ENCODE results near the gene CDH3. TPM values are rescaled to one million over a fixed set of nuclear protein-coding genes. Genes with fewer than 3 reads are reported as not detected.

CDH3 gene
- total and polyA plus RNA-seq, 4 donors, result 6.4 to 89.4 (median 15.8) TPM

DNA sequence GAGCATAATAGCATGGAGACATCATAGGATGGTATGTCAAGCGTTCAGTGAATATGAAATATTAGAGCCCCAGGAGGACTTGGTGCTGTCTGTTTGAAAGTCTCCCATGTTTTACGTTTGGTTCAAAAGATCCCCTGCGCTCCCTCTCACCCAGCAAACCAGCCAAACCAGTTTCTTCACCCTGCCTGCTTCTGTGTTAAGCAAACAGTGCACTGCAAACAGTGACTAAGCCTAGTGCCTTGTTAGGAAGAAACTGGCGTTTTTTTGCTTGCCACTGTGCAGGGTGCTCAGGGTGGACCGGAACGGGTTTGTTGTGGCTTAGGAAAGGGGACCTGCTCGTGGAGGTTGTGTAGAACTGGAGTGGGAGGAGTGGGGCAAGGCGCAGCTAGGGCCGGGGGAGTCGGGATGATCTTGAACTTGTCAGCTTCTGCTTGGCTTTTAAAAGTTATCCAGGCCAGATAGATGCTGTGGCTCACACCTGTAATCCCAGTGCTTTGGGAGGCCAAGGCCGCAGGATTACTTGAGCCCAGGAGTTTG lies 99.7 kb downstream of the CDH3 start:
- DNase-seq, result peak; percentile 75 to 90 (median 80)
- no peaks in the 10 kb centered on the region for H3K9me3 ChIP-seq (ENCODE audit: control insufficient read depth in 4 of 4, insufficient read depth in 3 of 4, low read length in 3 of 4)
- H3K27ac ChIP-seq (ENCODE audit: low read depth in 1 of 2, low read length in 1 of 2), result peak overlapping the region in 1 of 2 donors; percentile 81
- no peak overlapping the region for H3K4me3 ChIP-seq
- peaks cover 0 to 2% (median 0%) of the 10 kb centered on the region in 3 donors for H3K27me3 ChIP-seq (ENCODE audit: control insufficient read depth in 3 of 3, insufficient read depth in 3 of 3, low read length in 2 of 3)
- H3K36me3 ChIP-seq (ENCODE audit: control insufficient read depth in 4 of 4, insufficient read depth in 4 of 4, low read length in 4 of 4), result no peaks in the 10 kb centered on the region
- peaks cover 0 to 22% (median 4%) of the 10 kb centered on the region in 5 donors for H3K4me1 ChIP-seq (ENCODE audit: control insufficient read depth in 5 of 5, insufficient read depth in 5 of 5, low read length in 5 of 5)
- WGBS, 2 donors, result 60 to 85% methylated on average over 11 of the region's 11 CpGs
- TF ChIP-seq, protein P1, sequence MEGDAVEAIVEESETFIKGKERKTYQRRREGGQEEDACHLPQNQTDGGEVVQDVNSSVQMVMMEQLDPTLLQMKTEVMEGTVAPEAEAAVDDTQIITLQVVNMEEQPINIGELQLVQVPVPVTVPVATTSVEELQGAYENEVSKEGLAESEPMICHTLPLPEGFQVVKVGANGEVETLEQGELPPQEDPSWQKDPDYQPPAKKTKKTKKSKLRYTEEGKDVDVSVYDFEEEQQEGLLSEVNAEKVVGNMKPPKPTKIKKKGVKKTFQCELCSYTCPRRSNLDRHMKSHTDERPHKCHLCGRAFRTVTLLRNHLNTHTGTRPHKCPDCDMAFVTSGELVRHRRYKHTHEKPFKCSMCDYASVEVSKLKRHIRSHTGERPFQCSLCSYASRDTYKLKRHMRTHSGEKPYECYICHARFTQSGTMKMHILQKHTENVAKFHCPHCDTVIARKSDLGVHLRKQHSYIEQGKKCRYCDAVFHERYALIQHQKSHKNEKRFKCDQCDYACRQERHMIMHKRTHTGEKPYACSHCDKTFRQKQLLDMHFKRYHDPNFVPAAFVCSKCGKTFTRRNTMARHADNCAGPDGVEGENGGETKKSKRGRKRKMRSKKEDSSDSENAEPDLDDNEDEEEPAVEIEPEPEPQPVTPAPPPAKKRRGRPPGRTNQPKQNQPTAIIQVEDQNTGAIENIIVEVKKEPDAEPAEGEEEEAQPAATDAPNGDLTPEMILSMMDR (IDR thresholded peaks at IDR 0.05; ENCODE audit: control extremely low read depth, extremely low read depth), result no peak
- H3K9ac ChIP-seq (ENCODE audit: insufficient read depth in 1 of 2, low read length in 2 of 2), result peak overlapping the region in 1 of 2 donors; percentile 68
- ATAC-seq (ENCODE audit: insufficient read depth, low FRiP score), result peak; percentile 77

- H3K4me1 ChIP-seq (ENCODE audit: control insufficient read depth in 5 of 5, insufficient read depth in 5 of 5, low read length in 5 of 5), result peaks cover 0 to 15% (median 0%) of the 10 kb centered on the region in 5 donors
- no peak for DNase-seq
- no peak for ATAC-seq (ENCODE audit: insufficient read depth, low FRiP score)
- no peak overlapping the region for H3K4me3 ChIP-seq
- H3K27me3 ChIP-seq (ENCODE audit: control insufficient read depth in 3 of 3, insufficient read depth in 3 of 3, low read length in 2 of 3), result no peaks in the 10 kb centered on the region
- TF ChIP-seq, protein P1 (IDR thresholded peaks at IDR 0.05; ENCODE audit: control extremely low read depth, extremely low read depth), result no peak
- no peaks in the 10 kb centered on the region for H3K36me3 ChIP-seq (ENCODE audit: control insufficient read depth in 4 of 4, insufficient read depth in 4 of 4, low read length in 4 of 4)
- no peak overlapping the region for H3K9ac ChIP-seq (ENCODE audit: insufficient read depth in 1 of 2, low read length in 2 of 2)
- H3K27ac ChIP-seq (ENCODE audit: low read depth in 1 of 2, low read length in 1 of 2), result peak overlapping the region in 1 of 2 donors; percentile 42
- no peaks in the 10 kb centered on the region for H3K9me3 ChIP-seq (ENCODE audit: control insufficient read depth in 4 of 4, insufficient read depth in 3 of 4, low read length in 3 of 4)
Observed at GRCh38 chr16:68746951-68747350, 101.8 kb downstream of the CDH3 start.

DNA sequence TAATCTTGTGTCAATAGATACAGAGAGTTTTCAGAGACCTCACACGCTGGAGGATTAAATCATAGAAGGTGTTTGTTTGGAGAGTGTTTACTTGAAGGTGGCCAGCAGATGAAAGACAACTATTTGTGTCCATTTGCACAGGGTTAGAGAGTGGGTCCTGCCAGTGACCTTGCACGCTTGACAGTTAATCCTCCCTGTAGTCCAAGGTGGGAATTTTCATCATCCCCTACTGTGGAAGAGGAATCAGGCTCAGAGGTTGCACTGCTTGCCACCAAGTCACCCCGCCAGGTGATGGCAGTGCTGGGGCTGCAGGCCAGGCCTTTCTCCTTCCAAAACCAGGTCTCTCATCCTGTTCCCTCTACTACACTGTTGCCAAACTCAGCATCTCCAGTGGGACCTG lies 104.3 kb downstream of the CDH3 start:
- no peak overlapping the region for H3K9ac ChIP-seq (ENCODE audit: insufficient read depth in 1 of 2, low read length in 2 of 2)
- DNase-seq (no peak), ATAC-seq (ENCODE audit: insufficient read depth, low FRiP score) (no peak)
- peaks cover 0 to 1% (median 0%) of the 10 kb centered on the region in 4 donors for H3K36me3 ChIP-seq (ENCODE audit: control insufficient read depth in 4 of 4, insufficient read depth in 4 of 4, low read length in 4 of 4)
- H3K4me3 ChIP-seq, result no peak overlapping the region
- TF ChIP-seq, protein P1 (IDR thresholded peaks at IDR 0.05; ENCODE audit: control extremely low read depth, extremely low read depth), result no peak
- no peak overlapping the region for H3K27ac ChIP-seq (ENCODE audit: low read depth in 1 of 2, low read length in 1 of 2)
- H3K4me1 ChIP-seq (ENCODE audit: control insufficient read depth in 5 of 5, insufficient read depth in 5 of 5, low read length in 5 of 5), result peaks cover 0 to 1% (median 0%) of the 10 kb centered on the region in 5 donors
- 70 to 75% methylated on average over 3 of the region's 3 CpGs for WGBS, 2 donors
- H3K9me3 ChIP-seq (ENCODE audit: control insufficient read depth in 4 of 4, insufficient read depth in 3 of 4, low read length in 3 of 4), result no peaks in the 10 kb centered on the region
- H3K27me3 ChIP-seq (ENCODE audit: control insufficient read depth in 3 of 3, insufficient read depth in 3 of 3, low read length in 2 of 3), result no peaks in the 10 kb centered on the region

Small RNAs within 50 kb of the gene (small RNA-seq; reads per million reads assigned to genes)
- gene HSPE1P5 (ENCODE audit: low replicate concordance), result not detected
- gene RF01233 (ENCODE audit: low replicate concordance), result not detected
- not detected for gene RNA5SP429 (ENCODE audit: low replicate concordance)

Other genes starting within 250 kb of the CDH3 start
- 10 to 100 TPM in 1 of 2 donors, 1 to 10 TPM in 1; 6.6 to 13.9 TPM for gene SMPD3, start 196.8 kb upstream of the CDH3 start, total RNA-seq
- gene SMPD3, start 196.8 kb upstream of the CDH3 start, polyA plus RNA-seq, result 1 to 10 TPM; 1.7 to 3.5 TPM
- gene ZFP90, start 106.0 kb upstream of the CDH3 start, total RNA-seq, result 10 to 100 TPM; 18.2 to 39.6 TPM
- 1 to 10 TPM; 5.9 to 6.9 TPM for gene ZFP90, start 106.0 kb upstream of the CDH3 start, polyA plus RNA-seq
- gene CDH1, start 92.0 kb downstream of the CDH3 start, total RNA-seq, result 100 to 1,000 TPM; 131 to 227 TPM
- 10 to 100 TPM; 33.2 to 59.2 TPM for gene CDH1, start 92.0 kb downstream of the CDH3 start, polyA plus RNA-seq
- 10 to 100 TPM; 17.7 to 19.3 TPM for gene TANGO6, start 198.2 kb downstream of the CDH3 start, total RNA-seq
- 1 to 10 TPM; 2.3 to 6.2 TPM for gene TANGO6, start 198.2 kb downstream of the CDH3 start, polyA plus RNA-seq